Ishikawa (cell line): Measurements from ENCODE around the gene SLAMF1.

Experiments
- ZBTB7A ChIP-seq: IDR thresholded peaks from 2 replicates; pipeline ENCODE4 v1.6.1; 2012; ENCODE audit warnings: low read depth
- TF ChIP-seq, protein P1 (sequence below): IDR thresholded peaks from 2 replicates; pipeline ENCODE4 v1.6.1; 2012; ENCODE audit warnings: low read depth, mild to moderate bottlenecking

DNA sequence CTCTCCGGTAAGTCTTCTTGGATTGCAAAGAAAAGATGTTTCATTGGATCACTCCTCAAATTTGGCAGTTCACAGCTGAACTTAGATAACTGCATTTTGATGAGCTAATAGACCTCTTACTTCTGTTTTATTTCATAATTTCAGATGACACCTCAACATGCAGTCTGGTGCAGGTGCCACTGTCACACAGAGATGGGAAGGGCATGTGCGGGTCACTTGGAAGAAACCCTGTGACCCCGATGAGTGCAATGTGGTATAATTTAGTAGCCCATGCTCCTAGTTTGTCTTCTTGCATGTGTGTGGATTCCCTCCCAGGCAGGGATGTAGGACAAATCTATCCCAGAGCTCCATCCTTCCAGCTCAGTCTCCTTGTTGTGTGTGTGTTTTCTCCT, 481 bp upstream of the SLAMF1 start:
- TF ChIP-seq, protein P1, sequence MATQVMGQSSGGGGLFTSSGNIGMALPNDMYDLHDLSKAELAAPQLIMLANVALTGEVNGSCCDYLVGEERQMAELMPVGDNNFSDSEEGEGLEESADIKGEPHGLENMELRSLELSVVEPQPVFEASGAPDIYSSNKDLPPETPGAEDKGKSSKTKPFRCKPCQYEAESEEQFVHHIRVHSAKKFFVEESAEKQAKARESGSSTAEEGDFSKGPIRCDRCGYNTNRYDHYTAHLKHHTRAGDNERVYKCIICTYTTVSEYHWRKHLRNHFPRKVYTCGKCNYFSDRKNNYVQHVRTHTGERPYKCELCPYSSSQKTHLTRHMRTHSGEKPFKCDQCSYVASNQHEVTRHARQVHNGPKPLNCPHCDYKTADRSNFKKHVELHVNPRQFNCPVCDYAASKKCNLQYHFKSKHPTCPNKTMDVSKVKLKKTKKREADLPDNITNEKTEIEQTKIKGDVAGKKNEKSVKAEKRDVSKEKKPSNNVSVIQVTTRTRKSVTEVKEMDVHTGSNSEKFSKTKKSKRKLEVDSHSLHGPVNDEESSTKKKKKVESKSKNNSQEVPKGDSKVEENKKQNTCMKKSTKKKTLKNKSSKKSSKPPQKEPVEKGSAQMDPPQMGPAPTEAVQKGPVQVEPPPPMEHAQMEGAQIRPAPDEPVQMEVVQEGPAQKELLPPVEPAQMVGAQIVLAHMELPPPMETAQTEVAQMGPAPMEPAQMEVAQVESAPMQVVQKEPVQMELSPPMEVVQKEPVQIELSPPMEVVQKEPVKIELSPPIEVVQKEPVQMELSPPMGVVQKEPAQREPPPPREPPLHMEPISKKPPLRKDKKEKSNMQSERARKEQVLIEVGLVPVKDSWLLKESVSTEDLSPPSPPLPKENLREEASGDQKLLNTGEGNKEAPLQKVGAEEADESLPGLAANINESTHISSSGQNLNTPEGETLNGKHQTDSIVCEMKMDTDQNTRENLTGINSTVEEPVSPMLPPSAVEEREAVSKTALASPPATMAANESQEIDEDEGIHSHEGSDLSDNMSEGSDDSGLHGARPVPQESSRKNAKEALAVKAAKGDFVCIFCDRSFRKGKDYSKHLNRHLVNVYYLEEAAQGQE = no peak
- no peak for TF ChIP-seq ZBTB7A
